NK-92 (cell line): ENCODE data around the gene KRTAP4-7.
"Not testable (repeated sequence)": the region's sequence is repeated elsewhere in the genome, so short reads cannot be mapped to it uniquely, and the experiment has no call there.

Source experiments
- DNase-seq: peaks from one replicate; lab custom pipeline; 2025; ENCODE audit not compliant: unreplicated experiment; lab: John Stamatoyannopoulos, UW

The KRTAP4-7 gene

GRCh38 chr17:41065016-41065689 is 18.8 kb upstream of the KRTAP4-7 start:
- not testable (repeated sequence) for DNase-seq

GRCh38 chr17:41065829-41066624 is 17.9 kb upstream of the KRTAP4-7 start, which contains the start of gene KRTAP2-4:
KRTAP2-4 (minus strand) TSS chr17:41065879; CDS start chr17:41065845, 34 bp downstream.
- DNase-seq: no peak

- DNase-seq: no peak
Measured at GRCh38 chr17:41067281-41067680, 16.7 kb upstream of the KRTAP4-7 start.

- no peak for DNase-seq
Measured at GRCh38 chr17:41069031-41069430, 14.9 kb upstream of the KRTAP4-7 start.

GRCh38 chr17:41071606-41072360 is 12.2 kb upstream of the KRTAP4-7 start:
- DNase-seq: no peak

GRCh38 chr17:41073676-41074075 is 10.3 kb upstream of the KRTAP4-7 start:
- DNase-seq: no peak

- no peak for DNase-seq
Measured at GRCh38 chr17:41076788-41077187, 7.2 kb upstream of the KRTAP4-7 start.

- DNase-seq: no peak
Measured at GRCh38 chr17:41082626-41083025, 1.3 kb upstream of the KRTAP4-7 start.

- DNase-seq: not testable (repeated sequence)
Measured at GRCh38 chr17:41083427-41083826, 523 bp upstream of the KRTAP4-7 start.

GRCh38 chr17:41088760-41089352 is 4.9 kb downstream of the KRTAP4-7 start:
- not testable (repeated sequence) for DNase-seq

- no peak for DNase-seq
Measured at GRCh38 chr17:41096055-41096454, 12.1 kb downstream of the KRTAP4-7 start.

- no peak for DNase-seq
Measured at GRCh38 chr17:41098042-41098441, 14.1 kb downstream of the KRTAP4-7 start, which contains the start of gene KRTAP4-8. KRTAP4-8 (minus strand) TSS chr17:41098142; CDS start chr17:41098084, 58 bp downstream.

GRCh38 chr17:41098481-41098880 is 14.5 kb downstream of the KRTAP4-7 start:
- no peak for DNase-seq

GRCh38 chr17:41099682-41100480 is 15.9 kb downstream of the KRTAP4-7 start:
- DNase-seq: not testable (repeated sequence)

- DNase-seq: no peak
Measured at GRCh38 chr17:41101586-41102259, 17.8 kb downstream of the KRTAP4-7 start, which contains the start of gene KRTAP4-16. KRTAP4-16 (minus strand) TSS chr17:41102209; CDS start chr17:41102209, 0 bp downstream.

- no peak for DNase-seq
Measured at GRCh38 chr17:41103896-41104295, 19.9 kb downstream of the KRTAP4-7 start.

GRCh38 chr17:41104386-41105038 is 20.6 kb downstream of the KRTAP4-7 start:
- DNase-seq: not testable (repeated sequence)

- DNase-seq: not testable (repeated sequence)
Measured at GRCh38 chr17:41105347-41105746, 21.4 kb downstream of the KRTAP4-7 start, which contains the start of gene KRTAP4-9. KRTAP4-9 (plus strand) TSS chr17:41105389; CDS start chr17:41105389, 0 bp downstream.

GRCh38 chr17:41107941-41108450 is 24.0 kb downstream of the KRTAP4-7 start:
- no peak for DNase-seq
